ENCODE results near the gene TMEM258.

- TF ChIP-seq REST (IDR thresholded peaks at IDR 0.05; ENCODE audit: insufficient read depth in 1 of 2, low read depth in 2 of 2, low read length in 2 of 2) (no peak), POLR2AphosphoS5 (IDR thresholded peaks at IDR 0.05; ENCODE audit: low read depth, low read length) (no peak), SIN3A (IDR thresholded peaks at IDR 0.05; ENCODE audit: borderline replicate concordance, insufficient read depth, low read length) (no peak), TAF1 (IDR thresholded peaks at IDR 0.05; ENCODE audit: borderline replicate concordance, insufficient read depth, low read length) (no peak)
Measured at GRCh38 chr11:61836193-61836592, 43.8 kb upstream of the TMEM258 start.

All from PFSK-1 (cell line).